HG02610 (cell line): ENCODE measurements around the gene RTN4.

ENCODE experiments used
- ATAC-seq: cut with Tn5 transposase; IDR thresholded peaks from one replicate; pipeline ENCODE4 v1.9.1; 2021; ENCODE audit warnings: mild to moderate bottlenecking, moderate library complexity; ENCODE audit not compliant: unreplicated experiment

Gene RTN4

DNA sequence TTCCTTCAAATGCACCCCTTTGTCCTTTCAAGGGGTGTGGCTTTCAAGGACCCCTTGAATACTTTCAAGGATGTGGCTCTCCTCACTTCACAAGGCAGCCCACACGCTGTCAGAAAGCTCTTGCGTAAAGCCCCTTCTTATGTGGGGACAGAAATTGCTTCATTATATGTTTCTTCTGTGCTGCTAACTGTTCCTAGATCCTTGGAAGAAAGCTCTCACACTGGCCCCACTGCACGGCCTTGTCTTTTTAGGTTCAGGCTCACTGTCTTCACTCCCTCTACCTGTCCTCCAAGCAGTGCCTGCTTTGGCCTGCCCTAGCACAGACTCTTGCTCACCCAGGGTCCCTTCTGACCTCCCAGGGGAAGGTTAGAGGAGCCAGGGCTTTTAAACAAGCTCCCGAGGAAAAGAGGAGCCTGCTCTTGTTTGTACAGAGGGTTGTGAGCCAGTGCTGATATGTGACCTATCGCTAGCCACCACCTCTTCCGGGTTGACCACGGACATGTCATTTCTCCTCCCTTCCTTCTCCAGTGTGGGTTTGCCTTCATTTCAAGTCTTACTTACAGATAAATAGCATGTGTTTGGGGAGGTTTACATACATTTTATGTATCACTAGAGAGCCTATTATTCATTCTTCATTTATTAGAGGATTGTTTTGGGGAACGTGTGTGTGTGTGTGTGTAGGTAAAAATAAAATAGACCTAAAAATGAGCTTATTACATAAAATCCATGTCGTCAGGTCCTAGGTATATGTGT, 94.7 kb downstream of the RTN4 start:
- ATAC-seq: no peak

- peak; percentile 56 for ATAC-seq
Observed at GRCh38 chr2:54954705-54955357, 95.4 kb downstream of the RTN4 start.

- ATAC-seq: no peak
Observed at GRCh38 chr2:54954158-54954557, 96.1 kb downstream of the RTN4 start.

DNA sequence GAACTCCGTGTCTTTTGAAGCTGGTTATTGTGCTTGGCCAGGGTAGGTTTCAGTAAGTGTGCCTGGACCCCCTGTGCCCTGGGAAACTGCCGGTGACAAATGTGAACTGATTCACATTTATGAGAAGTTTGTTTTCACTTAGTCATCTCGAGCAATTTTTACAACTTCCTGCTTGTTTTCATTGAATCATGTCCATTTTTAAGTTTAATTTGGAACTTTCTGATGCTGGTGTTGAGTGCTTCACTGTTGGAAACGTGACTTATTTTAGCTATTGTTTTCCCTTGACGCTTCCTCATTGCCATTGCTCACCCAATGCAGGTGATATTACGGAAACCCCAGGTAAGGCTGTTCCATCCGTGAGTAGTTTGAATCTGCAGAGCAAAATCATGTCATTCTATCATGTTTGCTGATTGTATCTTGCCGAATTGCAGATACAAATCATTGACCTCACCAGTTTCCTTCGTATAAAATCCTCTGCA, 97.2 kb downstream of the RTN4 start:
- no peak for ATAC-seq

DNA sequence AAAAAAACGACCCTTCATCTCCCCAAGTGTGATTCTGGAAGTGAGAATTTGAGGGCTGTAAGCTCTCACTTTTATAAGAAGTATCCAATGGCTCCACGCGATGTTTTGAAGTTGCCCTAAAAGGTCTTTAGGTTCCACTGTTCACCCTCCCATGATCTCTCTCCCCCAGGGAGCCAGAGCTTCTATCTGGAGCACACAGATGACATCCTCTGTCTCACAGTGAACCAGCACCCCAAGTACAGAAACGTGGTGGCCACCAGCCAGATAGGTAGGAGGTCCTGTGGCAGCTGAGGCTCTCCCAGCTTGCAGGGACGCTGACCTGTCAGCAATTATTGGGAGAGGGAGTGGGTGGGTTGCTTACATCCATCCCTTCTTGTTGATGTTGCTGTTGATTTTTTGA, 97.8 kb downstream of the RTN4 start:
- ATAC-seq: no peak

DNA sequence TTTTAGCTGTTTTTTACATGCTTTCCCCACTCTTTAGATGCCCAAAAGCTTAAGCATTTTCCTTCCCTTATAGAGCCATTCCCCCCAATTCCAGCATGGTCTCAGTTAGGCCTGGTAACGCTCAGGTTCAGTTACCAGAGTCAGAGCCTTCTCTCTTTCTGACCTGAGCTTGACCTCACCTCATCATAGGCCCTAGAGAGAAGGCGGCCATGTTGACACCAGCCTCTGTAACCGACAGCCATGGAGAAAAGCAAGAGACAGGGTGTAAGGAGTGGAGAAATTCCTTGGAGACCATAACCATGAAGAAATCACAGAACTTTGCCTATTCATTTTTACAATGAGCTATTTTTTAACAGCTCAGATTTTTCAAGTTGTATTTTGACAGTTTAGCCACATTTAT, 99.4 kb downstream of the RTN4 start:
- ATAC-seq: no peak

- ATAC-seq: no peak
Observed at GRCh38 chr2:54949431-54949830, 100.8 kb downstream of the RTN4 start.

DNA sequence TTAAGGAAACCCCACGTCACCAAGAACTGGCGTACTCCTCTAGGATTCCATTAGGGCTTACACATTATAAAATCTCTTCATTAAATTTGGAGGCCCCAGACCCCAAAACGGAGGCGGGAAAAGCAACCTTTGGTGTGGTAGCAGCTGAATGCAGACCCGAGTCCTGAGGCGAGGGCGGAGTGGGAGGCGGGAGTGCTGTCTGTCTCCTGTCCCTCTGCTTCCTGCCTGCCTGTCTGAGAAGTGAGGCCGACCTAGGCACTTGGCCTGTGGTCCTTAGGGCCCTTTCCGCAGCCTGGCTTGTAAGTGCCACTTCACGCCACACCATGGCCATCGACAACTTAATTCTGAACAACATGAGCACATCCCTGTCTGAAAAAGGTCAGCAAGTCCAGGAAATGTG, 102.1 kb downstream of the RTN4 start:
- ATAC-seq: no peak

- ATAC-seq: no peak
Observed at GRCh38 chr2:54947646-54948045, 102.6 kb downstream of the RTN4 start.

GRCh38 chr2:54947136-54947535, 103.1 kb downstream of the RTN4 start:
- ATAC-seq: no peak

GRCh38 chr2:54946220-54946805, 103.9 kb downstream of the RTN4 start:
- ATAC-seq: no peak

- ATAC-seq: peak; percentile 70
Observed at GRCh38 chr2:54945391-54946219, 104.6 kb downstream of the RTN4 start.

DNA sequence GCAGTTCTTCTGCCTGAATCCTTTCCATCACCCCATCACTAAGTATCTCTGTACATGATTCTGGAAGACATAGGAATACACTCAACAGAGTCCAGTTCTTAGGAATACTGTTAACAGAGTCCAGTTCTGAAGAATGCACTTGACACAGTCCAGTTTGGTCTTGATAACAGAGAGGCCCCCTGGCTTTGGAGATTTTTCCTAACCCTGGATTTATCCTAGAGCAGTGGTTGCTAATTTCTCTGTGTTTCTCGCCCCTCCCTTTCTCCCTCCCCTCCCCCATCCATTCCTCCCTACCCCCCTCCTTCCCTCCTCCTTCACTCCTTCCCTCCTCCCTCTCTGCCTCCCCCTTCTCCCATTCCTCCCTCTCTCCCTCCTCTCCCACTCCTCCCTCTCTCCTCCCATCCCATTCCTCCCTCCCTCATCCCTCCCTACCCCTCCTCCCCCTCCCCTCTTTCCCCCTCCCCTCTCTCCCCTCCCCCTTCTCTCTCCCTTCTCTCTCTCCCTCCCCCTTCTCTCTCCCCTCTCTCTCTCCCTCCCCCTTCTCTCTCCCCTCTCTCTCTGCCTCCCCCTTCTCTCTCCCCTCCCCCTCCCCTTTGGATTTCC, 105.4 kb downstream of the RTN4 start:
- ATAC-seq: no peak

GRCh38 chr2:54942373-54942772, 107.9 kb downstream of the RTN4 start:
- no peak for ATAC-seq

DNA sequence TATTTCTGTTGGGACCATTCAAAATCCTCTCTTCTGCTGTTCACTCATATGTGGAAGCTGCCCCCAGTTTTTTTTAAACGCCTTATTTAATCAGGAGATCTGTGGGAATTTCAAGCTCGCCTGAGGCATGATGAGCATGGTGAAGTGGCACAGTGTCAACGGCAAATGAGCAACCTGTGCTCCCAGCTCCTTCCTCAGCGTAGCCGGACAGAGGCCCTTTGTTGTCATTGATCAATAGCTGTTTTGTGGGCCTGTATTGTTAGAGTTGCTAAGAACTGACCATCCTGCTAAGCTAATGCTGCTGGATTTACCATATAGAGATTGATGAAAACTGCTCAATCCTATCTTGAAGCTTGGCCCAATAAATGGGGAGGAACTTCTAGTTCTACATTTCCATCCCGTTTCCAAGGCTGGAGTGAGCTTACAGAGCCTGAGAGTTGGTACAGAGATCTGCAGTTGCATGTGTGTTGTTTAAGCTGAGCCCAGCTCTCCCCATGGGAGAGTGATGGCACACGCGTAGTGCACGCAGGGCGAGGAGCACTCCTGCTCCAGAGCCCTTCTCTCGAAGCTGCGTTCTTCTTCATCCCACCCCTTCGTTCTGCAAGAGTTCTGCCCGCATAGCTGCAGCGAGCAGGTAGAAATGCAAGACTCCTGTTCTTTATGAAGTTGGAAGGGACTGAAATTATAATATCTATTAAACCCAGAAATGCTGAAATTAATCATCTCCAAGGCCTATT, 108.8 kb downstream of the RTN4 start:
- no peak for ATAC-seq

DNA sequence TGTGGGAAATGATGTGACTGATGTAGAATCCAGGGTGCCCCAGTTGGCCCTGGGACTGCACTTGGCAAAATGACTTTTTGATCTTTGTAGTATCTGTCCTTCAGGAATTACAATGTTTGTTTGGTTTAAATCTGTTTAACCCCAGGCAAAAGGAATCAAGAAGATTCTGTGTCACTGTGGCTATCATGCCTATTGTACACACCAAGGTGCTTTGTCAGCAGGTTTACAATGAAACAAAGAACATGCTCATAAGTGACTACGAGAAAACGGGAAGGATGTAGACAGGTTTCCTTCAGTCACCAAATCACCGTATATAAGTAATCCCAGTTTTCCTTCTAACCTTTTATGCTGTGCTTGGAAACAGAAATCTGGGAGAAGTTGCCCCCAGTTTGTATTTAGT, 109.5 kb downstream of the RTN4 start:
- no peak for ATAC-seq

DNA sequence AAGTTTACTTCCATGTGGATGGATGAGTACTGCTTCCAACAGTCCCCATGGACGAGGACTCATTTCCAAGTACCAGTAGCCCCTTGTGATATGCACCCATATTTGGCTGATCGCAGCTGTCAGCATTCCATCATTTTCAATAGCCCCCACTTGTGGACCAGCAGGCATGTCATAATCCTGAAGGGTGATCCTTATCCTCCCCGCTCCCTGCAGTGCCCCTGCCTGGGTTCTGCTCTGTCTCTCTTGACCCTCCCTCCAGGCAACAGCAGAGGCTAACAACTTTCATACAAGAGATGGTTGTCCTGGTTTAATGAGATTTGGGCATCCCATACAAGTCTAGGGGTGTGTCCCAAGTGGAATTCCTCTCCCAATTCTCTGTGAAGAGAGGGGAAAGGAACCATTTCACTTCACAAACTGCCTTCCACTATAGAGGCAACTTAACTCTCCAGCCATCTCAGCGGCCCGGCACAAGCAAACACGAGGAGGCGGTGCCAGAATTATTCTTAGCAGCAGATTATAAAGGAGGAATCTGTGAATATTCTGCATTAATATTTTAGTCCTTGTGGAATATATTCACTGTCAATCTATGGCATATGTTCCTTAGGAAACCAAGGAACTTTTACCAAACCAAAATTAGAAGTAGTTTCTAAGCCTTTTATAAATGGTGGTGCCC, 110.7 kb downstream of the RTN4 start:
- no peak for ATAC-seq

DNA sequence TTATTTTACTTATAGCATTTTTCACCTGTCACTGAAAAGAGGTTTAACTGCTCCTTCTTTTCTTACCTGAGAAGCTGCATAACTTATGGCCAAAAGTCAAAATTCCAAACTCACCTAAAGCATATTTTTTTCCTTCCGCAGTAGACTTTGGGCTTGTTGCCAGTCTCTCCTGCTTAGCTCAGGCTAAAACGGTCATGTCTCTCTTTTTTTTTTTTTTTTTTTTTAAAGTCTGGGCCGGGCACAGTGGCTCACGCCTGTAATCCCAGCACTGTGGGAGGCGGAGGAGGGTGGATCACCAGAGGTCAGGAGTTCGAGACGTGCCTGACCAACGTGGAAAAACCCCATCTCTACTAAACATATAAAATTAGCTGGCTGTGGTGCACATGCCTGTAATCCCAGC, 113.5 kb downstream of the RTN4 start:
- no peak for ATAC-seq

DNA sequence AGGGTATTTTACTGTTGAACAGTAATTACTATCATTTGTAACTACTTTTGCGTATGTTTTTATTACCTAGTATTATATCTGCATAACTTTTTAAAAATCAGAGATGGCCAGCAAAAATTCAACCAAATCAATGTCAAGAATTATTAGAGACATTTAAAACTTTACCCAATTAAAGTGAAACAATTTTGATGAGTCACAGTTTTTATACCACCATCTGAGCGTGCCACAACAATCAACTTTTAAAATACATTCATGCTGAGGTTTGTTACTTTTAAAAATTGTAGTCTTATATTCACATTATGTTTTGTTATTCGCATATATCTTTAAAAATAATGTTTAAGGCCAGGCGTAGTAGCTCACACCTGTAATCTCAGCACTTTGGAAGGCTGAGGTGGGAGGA, 114.9 kb downstream of the RTN4 start:
- no peak for ATAC-seq

DNA sequence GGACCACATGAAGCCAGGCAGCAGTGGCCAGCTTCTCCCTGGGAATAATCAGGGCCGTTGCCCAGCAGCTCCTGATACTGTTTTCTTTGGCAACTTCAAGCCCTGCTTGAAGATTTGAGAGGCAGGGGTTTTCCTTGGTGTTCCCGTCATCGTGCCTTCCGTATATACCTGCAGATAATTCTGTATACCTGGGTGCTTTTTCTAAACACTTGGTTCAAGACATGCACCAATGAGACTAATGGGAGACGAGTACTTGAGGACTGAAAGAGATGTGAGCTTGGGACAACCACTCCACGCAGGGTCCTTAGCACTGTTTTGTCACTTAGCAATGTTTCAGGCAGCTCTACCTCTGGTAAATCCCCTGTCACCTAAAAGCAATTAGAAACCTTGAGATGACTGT, 118.8 kb downstream of the RTN4 start:
- ATAC-seq: no peak
